SU-DHL-6 (cell line): ENCODE results near the gene SLC22A23.

Experiments used
- H2AFZ ChIP-seq: fragments of 200-600 bp; sonication (generic); 2 replicates; pipeline ENCODE4 v1.6.1; 2014; ENCODE audit warnings: low read depth, mild to moderate bottlenecking, moderate library complexity, mixed read lengths, antibody characterized with exemption, low read length; ENCODE audit not compliant: severe bottlenecking
- H3F3A ChIP-seq: fragments of 200-600 bp; shearing (Covaris generic); 2 replicates; pipeline ENCODE4 v1.6.0; 2016; ENCODE audit warnings: antibody characterized with exemption, mild to moderate bottlenecking; ENCODE audit not compliant: insufficient read depth
- H3K27ac ChIP-seq: fragments of 200-600 bp; sonication (generic); 2 replicates; pipeline ENCODE4 v1.5.1; 2016; ENCODE audit warnings: low read depth, mild to moderate bottlenecking, low read length, moderate library complexity, mixed read lengths
- H3K27me3 ChIP-seq: fragments of 200-600 bp; sonication (generic), shearing (Covaris generic); 2 replicates; pipeline ENCODE4 v1.6.0; 2014; ENCODE audit warnings: mild to moderate bottlenecking, low read length
- H3K36me3 ChIP-seq: fragments of 200-600 bp; sonication (generic); 2 replicates; pipeline ENCODE4 v1.6.1; 2014; ENCODE audit warnings: mild to moderate bottlenecking, low read length, mixed read lengths
- H3K4me2 ChIP-seq: fragments of 300-600, 200-600 bp; shearing (Covaris generic), sonication (generic); 2 replicates; pipeline ENCODE4 v1.6.0; 2014; ENCODE audit warnings: low read length, low read depth, mild to moderate bottlenecking; ENCODE audit not compliant: poor library complexity, severe bottlenecking
- H3K4me3 ChIP-seq: fragments of 200-600 bp; sonication (generic); 2 replicates; pipeline ENCODE4 v1.5.1; 2014; ENCODE audit warnings: antibody characterized with exemption, low read length, mild to moderate bottlenecking, mixed read lengths; ENCODE audit not compliant: insufficient read depth, poor library complexity, severe bottlenecking
- H3K79me2 ChIP-seq: fragments of 200-600 bp; sonication (generic); 2 replicates; pipeline ENCODE4 v1.6.1; 2014; ENCODE audit warnings: mild to moderate bottlenecking, low read length, moderate library complexity; ENCODE audit not compliant: insufficient read depth
- H3K9ac ChIP-seq: fragments of 200-600 bp; sonication (generic); 2 replicates; pipeline ENCODE4 v1.7.0; 2014; ENCODE audit warnings: mild to moderate bottlenecking, low read length
- H3K9me2 ChIP-seq: fragments of 200-600 bp; sonication (generic); replicated peaks from 2 replicates; pipeline ENCODE4 v1.6.1; 2014; ENCODE audit warnings: low read length; ENCODE audit not compliant: insufficient read depth
- H3K9me3 ChIP-seq: fragments of 200-600 bp; sonication (generic); 2 replicates; pipeline ENCODE4 v1.6.1; 2014; ENCODE audit warnings: low read length, mixed read lengths; ENCODE audit not compliant: insufficient read depth
- H4K20me1 ChIP-seq: fragments of 200-600 bp; sonication (generic); 2 replicates; pipeline ENCODE4 v1.6.1; 2014; ENCODE audit warnings: low read depth, mild to moderate bottlenecking, antibody characterized with exemption, low read length, moderate library complexity, mixed read lengths
- CTCF ChIP-seq: fragments of 200-600 bp; sonication (generic); IDR thresholded peaks from one replicate; pipeline ENCODE4 v1.5.1; 2017; ENCODE audit warnings: antibody characterized with exemption, mild to moderate bottlenecking, low read length, moderate library complexity; ENCODE audit not compliant: insufficient read depth, poor library complexity, severe bottlenecking
- EZH2phosphoT487 ChIP-seq: fragments of 200-600 bp; sonication (generic), shearing (Covaris generic); conservative IDR thresholded peaks from 2 replicates; pipeline ENCODE4 v1.6.1; 2018; ENCODE audit warnings: mild to moderate bottlenecking, antibody characterized with exemption, low read length, moderate library complexity, mixed read lengths

Gene SLC22A23

GRCh38 chr6:3428247-3428646 lies 28.6 kb downstream of the SLC22A23 start:
- TF ChIP-seq EZH2phosphoT487: no peak
- no peak for TF ChIP-seq CTCF
- H3K9me3 ChIP-seq: no peaks in the 10 kb centered on the region
- no peak overlapping the region for H3K4me3 ChIP-seq
- H4K20me1 ChIP-seq: no peaks in the 10 kb centered on the region
- H3K4me2 ChIP-seq: no peak overlapping the region
- H3K36me3 ChIP-seq: no peaks in the 10 kb centered on the region
- no peaks in the 10 kb centered on the region for H3F3A ChIP-seq
- H3K79me2 ChIP-seq: no peaks in the 10 kb centered on the region
- H2AFZ ChIP-seq: no peak overlapping the region
- no peaks in the 10 kb centered on the region for H3K27me3 ChIP-seq
- H3K9ac ChIP-seq: no peak overlapping the region
- H3K27ac ChIP-seq: no peak overlapping the region
- H3K9me2 ChIP-seq: no peaks in the 10 kb centered on the region

- Histone ChIP-seq H3K79me2 (no peaks in the 10 kb centered on the region), H3K27me3 (no peaks in the 10 kb centered on the region), H3K9me3 (no peaks in the 10 kb centered on the region), H4K20me1 (no peaks in the 10 kb centered on the region), H3F3A (no peaks in the 10 kb centered on the region), H2AFZ (no peak overlapping the region), H3K4me2 (no peak overlapping the region), H3K9me2 (no peaks in the 10 kb centered on the region), H3K9ac (no peak overlapping the region), H3K36me3 (no peaks in the 10 kb centered on the region), H3K27ac (no peak overlapping the region), H3K4me3 (no peak overlapping the region)
- TF ChIP-seq CTCF (no peak), EZH2phosphoT487 (no peak)
Observed at GRCh38 chr6:3427687-3428085, 29.2 kb downstream of the SLC22A23 start.

GRCh38 chr6:3426927-3427686 lies 29.7 kb downstream of the SLC22A23 start:
- Histone ChIP-seq H3K4me3 (no peak overlapping the region), H3F3A (no peaks in the 10 kb centered on the region), H3K79me2 (no peaks in the 10 kb centered on the region), H3K9me3 (no peaks in the 10 kb centered on the region), H3K4me2 (no peak overlapping the region), H4K20me1 (no peaks in the 10 kb centered on the region), H3K36me3 (no peaks in the 10 kb centered on the region), H3K9ac (no peak overlapping the region), H3K27me3 (no peaks in the 10 kb centered on the region), H2AFZ (no peak overlapping the region), H3K27ac (no peak overlapping the region), H3K9me2 (no peaks in the 10 kb centered on the region)
- TF ChIP-seq EZH2phosphoT487: no peak
- no peak for TF ChIP-seq CTCF
